HG03280 (cell line): ENCODE measurements around the gene FES.
A peak's percentile ranks its signal among the peaks of the same experiment; 100 is the strongest.
"Not testable (repeated sequence)": the region's sequence is repeated elsewhere in the genome, so short reads cannot be mapped to it uniquely, and the experiment has no call there.

Experiments
- ATAC-seq: cut with Tn5 transposase; IDR thresholded peaks from one replicate; pipeline ENCODE4 v1.9.1; 2021; ENCODE audit warnings: mild to moderate bottlenecking, moderate library complexity; ENCODE audit not compliant: unreplicated experiment

The FES gene

GRCh38 chr15:90860942-90861675 is 23.2 kb upstream of the FES start:
- no peak for ATAC-seq

GRCh38 chr15:90862487-90862886 is 21.8 kb upstream of the FES start:
- ATAC-seq = no peak

GRCh38 chr15:90862964-90863778 is 21.1 kb upstream of the FES start:
- no peak for ATAC-seq

- ATAC-seq = no peak
These were observed 20.3 kb upstream of the FES start for GRCh38 chr15:90863987-90864386.

DNA sequence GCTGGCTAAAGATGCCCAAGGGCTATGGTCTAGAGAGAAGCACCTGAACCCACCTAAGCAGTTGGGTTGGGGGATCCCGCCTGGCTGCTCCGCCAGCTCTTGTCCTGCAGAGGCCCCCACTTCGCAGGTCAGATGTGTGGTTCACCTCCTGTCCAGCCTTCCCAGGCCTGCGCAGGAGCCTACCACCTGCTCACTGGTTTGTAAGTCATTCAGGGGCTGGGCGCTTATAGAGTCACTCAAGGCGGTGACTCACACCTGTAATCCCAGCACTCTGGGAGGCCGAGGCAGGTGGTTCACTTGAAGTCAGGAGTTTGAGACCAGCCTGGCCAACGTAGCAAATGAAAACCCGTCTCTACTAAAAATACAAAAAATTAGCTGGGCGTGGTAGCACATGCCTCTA is 19.8 kb upstream of the FES start:
- no peak for ATAC-seq

DNA sequence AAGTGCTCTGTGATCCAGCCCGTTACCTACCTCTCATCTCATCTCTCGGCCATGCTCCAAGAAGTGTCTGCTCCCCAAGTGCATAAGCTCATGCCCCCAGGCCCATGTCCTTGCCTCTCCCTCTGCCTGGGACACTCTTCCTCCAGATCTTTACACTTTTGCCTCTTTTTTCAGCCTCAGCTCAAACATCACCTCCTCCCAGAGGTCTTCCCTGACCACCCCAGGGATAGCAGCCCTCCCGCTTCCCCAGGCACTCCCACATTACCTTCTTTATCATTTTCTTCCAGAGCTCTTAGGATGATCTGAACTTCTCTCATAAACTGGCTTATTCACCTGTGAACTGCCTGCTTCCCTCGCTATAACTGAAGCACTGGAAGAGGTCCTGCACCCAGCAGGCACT is 18.6 kb upstream of the FES start:
- no peak for ATAC-seq

GRCh38 chr15:90866161-90866715 is 18.1 kb upstream of the FES start:
- ATAC-seq = no peak

DNA sequence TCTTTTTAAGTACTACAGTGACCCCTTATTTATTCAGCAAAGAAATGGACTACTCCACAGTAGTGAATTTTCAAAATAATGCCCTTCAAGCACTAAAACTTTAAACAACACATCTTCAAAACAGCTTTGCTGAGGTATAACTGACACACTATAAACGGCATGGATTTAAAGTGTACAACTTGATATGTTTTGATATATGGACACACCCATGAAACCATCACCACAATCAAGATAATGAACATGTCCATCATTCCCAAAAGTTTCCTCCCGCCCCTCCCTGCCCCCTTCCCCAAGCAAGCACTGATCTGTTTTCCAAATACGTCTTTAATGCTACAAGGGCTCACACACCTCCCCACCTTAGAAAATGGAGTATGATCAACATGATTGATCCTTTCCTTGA is 17.5 kb upstream of the FES start:
- no peak for ATAC-seq

DNA sequence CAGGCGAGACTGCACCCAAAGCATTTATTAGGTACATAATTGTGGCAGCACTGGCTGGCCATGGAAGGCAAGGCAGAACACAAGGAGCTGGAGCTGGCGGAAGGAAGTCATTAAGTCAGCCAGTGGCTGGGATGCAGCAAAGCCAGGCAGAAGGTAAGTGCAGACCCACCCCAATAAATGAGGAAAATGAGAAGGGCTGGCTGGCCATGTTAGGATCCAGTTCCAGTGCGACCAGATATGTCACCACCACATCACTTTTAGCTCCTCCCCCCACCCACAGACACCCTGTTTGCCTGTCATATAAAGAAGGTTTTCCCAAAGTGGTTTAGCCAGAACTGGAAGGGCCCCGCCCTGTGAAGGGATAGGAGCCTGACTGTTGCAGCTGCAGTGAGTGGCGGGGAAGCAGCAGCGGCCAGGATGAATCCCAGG is 16.0 kb upstream of the FES start, which contains the start of gene FURIN:
Gene FURIN (plus strand): TSS at position 328 of the 429 bp plus-strand sequence. CDS start 7,153 bp downstream, outside the sequence.
- no peak for ATAC-seq

DNA sequence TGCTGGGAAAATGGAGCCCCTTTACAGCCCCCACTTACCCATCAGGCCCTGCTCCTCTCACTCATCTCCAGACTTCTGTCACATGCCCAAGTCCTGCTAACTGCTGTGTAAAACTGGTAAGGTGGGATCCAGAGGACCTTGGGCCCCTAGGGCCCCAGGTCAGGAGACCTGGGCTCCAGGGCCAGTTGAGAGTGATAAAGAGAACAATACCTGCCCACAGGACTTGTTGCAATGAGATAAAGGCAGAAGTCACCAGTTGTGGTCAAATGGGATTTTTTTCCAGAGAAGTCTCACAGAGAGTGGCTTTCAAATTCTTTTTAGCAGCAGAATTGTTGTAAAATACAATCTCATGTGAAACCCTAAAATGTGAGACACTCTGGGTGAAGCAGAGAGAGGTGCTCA is 15.2 kb upstream of the FES start:
- ATAC-seq = no peak

GRCh38 chr15:90869601-90870353 is 14.5 kb upstream of the FES start:
- ATAC-seq = no peak

- ATAC-seq = peak; percentile 4
These were observed 13.8 kb upstream of the FES start for GRCh38 chr15:90870354-90871138.

DNA sequence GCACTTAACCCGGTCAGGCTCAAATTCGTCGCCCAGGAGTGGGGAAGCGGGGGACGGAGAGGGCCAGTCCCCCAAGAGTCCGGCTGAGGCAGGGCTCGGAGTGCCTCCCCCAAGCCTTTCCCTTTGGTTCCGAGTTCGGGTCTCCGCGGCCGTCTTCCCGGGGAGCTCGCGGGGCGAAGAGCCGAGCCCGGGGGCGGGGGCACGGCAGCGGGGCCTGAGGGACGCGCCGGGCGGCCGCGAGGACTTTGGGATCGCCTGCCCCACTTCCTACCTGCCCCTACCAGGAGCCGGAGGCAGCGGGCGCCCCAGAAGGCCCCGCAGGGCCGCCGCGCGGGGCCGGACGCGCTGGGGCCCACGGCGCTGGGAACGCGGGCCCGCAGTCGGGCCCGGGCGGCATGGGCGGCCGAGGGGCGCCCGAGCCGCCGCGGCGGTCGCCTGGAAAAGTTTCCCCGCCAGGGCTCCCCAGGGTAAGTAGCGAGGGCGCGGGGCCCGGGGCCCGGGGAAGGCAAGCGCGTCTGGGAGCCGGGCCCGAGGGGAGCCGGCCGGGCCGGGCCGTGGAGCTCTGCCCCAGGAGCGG is 13.1 kb upstream of the FES start:
- ATAC-seq = peak; percentile 43

GRCh38 chr15:90871716-90872485 is 12.4 kb upstream of the FES start:
- ATAC-seq = peak; percentile 28

GRCh38 chr15:90872486-90873184 is 11.7 kb upstream of the FES start:
- ATAC-seq = no peak

DNA sequence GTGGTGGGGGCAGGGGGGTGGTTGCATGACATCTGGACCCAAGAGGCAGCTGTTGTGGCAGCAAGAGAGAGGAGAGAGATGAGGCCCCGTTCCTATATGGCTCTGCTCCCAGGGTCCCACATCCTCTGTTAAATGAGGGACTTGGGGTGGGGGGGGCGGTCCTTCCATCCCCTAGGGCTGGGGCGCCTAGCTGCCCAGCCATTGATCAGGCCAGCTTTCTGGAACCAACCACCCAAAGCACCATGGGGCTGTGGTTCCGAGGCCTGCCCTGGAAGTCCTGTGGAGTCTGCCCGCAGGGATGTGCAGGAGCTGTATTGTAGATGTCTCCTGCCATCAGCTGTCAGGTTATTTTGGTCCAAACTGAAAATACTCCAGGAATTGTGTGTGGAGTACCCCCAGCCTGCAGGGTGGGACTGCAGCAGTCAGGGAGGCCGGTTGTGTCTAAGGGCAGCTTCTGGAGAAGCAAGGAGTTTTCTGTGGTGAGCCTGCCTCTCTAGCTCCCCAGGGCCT is 10.8 kb upstream of the FES start:
- ATAC-seq = no peak

- ATAC-seq = no peak
These were observed 10.2 kb upstream of the FES start for GRCh38 chr15:90873998-90874605.

GRCh38 chr15:90874986-90875385 is 9.3 kb upstream of the FES start:
- not testable (repeated sequence) for ATAC-seq
